T-helper 1 cell treated with Interleukin-12 subunit alpha and Interleukin-12 subunit beta and Interleukin-4 antibody, amounts not matched to agents 30 ng/mL and 1 ng/mL, for 36 hours (primary cell): ENCODE data around the gene WSB1. TPM values are rescaled to one million over a fixed set of nuclear protein-coding genes. Genes with fewer than 3 reads are reported as not detected.
"Not testable (repeated sequence)": the region's sequence is repeated elsewhere in the genome, so short reads cannot be mapped to it uniquely, and the experiment has no call there.

Source experiments
- intact Hi-C: fragments of 100-400 bp; cut with micrococcal nuclease; formaldehyde crosslinking; loops from one replicate; pipeline ENCODE4 v1.15.1; 2024
- total RNA-seq: library from RNA; stranded (reverse); gene quantifications from 2 replicates; pipeline ENCODE4 v1.2.3, GENCODE V29; 2022

The WSB1 gene
- total RNA-seq, 1 donor from 2014 or later: 75.9 TPM

DNA sequence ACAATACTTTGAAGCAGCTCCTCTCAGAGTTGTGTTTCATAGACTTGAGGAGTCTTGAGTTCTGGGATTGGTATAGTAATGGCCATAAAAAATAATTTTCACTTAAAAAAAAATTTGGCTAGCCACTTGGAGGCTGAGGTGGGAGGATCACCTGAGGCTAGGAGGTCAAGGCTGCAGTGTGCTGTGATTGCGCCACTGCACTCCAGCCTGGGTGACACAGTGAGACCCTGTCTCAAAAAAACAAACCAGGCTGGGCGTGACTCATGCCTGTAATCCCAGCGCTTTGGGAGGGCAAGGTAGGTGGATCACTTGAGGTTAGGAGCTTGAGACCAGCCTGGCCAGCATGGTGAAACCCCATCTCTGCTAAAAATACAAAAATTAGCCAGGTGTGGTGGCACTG, 14.8 kb upstream of the WSB1 start:
- intact Hi-C loops: not testable (repeated sequence)

DNA sequence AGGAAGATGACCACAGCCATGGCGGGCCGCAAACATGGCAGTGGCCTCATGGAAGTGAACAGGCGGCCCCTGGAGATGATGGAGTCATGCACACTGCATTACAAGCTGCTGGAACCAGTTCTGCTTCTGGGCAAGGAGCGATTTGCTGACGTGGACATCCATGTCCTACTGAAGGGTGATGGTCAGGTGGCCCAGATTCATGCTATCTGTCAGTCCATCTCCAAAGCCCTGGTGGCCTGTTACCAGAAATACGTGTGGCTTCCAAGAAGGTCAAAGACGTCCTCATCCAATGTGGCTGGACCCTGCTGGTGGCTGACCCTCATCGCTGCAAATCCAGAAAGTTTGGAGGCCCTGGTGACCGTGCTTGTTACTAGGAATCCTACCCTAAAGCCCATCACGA, 13.4 kb upstream of the WSB1 start:
- intact Hi-C loops: no loop called here

DNA sequence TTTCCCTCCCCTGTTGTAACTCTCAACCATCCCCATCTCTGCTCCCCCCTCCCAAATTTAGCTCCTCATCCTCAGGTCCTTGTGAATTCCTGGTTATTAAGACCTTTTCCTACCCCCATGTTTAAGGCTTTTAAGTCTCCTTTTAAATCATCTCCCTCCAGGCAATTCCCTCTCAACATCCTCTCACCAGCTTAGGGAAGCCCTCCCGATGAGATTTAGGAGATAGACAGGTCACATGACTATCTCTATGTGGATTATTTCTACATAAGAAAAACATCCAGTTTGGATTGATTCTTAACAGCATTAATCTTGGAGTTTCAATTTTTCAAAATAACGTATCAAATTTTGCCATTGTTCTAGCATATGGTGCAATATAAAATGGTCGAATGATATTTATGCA, 12.5 kb upstream of the WSB1 start:
- intact Hi-C loops: no loop called here

DNA sequence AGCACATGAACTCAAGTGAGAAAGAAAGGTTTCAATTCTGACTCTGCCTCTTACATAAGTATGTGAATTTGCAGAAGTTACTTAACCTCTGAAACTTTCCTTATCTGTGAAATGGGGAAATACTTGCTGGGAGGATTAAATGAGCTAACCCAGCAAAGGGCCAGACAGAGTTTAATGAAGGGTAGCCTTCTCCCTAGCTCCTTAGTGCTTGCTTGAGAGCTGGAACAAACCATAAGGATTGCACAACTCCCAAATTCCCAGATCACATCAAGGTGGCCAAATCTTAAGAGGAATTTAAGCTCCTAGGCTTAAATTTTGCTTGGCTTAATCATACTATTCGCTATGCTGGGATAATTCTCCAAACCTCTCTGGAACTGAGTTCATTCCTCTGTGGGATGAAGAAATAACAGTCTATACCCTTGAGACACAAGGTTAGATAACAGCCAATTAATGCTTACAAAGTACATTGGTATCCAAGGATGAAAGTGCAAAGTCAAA, 11.8 kb upstream of the WSB1 start:
- intact Hi-C loops: no loop called here

DNA sequence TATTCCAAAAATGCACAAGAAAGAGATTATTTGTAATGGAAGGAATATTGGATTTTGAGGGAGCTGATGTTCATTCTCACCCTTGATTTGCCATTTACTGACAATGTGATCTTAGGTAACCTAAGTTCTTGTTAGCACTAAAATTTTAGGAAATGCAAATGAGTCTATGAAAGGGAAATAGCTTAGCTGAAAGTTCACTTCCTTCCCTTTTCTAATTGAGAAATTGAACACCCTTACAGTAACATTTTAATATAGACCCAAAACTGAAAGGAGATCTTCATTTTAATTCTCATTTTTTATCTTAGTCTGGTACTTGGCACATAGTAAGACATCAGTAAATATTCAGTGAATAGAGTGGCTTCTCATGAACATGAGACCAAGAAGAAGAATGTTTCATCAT, 10.9 kb upstream of the WSB1 start:
- intact Hi-C loops: no loop called here

DNA sequence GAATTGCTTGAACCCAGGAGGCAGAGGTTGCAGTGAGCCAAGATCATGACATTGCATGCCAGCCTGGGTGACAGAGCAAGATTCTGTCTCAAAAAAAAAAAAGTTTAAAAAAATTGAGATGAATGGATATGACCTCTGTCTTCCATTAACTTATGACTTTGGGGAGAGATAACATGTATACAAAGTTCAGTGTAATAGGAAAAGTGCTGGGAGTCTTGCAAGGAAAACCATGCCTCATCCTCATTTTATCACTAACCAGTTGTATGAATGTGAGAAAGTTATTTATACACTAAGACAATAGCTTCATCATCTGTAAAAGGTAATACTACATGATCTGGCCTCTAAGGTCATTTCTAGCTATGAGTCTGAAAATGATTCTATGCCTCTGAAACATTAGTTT, 10.2 kb upstream of the WSB1 start:
- intact Hi-C loops: no loop called here

DNA sequence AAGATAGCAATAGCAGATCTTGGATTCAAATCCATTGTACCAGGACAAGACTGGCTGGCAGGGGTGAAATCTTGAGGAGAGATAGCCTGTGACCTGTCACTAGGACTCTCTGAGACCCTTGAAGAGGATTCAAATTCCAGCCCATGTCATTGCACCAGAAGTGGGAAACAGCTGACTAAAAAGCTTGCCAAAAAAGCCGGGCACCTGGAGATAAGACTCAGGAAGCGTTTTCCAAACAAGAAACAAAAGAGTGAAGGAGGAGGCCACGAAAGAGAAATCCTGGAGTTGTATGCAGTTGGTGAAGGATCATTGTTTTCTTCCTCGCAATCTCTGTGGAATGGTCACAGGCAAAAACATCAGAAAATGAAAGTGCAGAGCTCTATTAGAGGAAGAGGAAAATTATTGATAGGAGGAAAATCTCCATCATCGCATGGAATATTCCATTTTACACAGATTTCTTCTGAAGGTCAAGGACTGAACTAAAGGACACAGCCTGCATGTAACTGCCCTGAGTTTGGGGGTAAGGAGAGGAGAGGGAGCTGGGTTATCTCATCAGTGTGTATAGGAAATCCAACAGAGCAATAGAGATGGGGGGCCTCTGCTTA, 9.0 kb upstream of the WSB1 start:
- intact Hi-C loops: no loop called here

DNA sequence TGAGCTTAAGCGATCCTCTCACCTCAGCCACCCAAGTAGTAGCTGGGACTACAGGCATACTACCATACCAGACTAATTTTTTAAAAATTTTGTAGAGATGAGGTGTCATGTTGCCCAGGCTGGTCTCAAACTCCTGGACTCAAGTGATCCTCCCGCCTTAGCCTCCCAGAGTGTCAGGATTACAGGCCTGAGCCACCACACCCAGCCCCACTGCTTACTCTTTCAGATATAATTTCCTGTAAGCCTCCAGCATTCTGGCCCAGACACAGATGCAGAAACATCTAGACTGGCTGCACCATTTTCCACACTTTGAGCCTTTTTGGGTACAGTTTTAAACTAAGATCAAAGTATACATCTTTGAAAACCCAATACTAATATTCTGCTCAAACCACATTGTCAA, 8.4 kb upstream of the WSB1 start:
- intact Hi-C loops: no loop called here

DNA sequence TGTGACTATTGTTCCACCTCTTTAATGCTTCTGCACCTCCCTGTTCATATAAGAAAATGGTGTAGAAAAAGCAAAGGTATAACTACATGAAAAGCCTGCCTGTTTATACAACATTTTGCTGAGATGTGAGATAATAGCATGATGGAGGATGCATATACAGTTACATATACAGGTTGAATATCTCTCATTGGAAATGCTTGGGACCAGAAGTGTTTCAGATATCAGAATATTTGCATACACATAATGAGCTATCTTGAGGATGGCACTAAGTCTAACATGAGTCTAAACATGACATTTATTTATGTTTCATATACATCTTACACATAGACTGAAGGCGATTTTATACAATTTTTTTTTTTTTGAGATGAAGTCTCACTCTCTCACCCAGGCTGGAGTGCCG, 5.7 kb upstream of the WSB1 start:
- intact Hi-C loops: no loop called here

DNA sequence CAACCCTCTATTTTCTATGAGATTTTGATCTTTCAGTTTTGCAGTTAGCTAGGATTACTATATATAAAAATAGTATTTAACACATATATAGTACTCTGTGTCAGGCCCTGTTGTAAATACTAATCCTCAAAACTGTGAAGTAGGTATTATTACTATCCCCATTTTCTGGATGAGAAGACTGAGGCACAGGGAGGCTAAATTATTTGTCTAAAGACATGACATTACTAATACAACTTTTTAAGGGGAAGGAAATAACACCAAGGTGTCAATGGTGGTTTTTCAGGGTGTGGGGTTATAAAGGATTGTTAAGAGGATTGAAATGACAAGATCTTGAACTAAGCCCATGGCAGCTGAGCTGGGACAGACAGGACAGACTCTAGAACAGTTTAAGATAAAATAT, 4.1 kb upstream of the WSB1 start:
- intact Hi-C loops: loop anchor here (5.0 to 10.0 kb wide), 3 partner anchors 517 to 1045 kb away; partner anchors contain the start of genes IFT20, LYRM9 and TNFAIP1

DNA sequence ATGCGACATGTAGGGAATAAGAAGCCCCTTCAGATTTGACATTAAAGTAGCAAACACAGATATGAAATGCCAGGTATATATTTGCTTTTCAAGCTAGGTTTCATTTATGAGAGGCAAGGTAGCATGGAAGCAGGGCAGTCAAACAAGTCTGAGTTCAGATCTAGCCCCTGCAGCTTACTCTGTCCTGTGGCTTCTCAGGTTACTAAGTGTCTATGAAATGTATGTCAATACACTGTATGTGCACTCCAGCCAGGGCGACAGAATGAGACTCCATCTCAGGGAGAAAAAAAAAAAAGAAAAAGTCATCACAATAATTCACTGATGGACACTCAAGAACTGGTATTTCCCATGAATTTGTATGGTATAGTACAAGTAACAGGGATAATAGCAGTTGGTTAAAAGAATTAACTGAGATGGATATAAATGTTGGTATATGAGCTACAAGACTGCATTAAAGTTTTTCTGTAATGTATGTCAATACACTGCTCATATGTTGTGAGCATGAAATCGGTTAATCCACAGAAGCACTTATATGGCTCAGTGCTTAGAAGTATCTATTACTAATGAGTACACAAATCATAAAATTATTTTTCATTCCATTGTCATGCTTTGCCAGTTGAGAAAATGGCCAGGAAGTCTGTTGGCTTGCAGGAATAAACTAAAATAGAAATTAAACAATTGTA, 2.9 kb upstream of the WSB1 start:
- intact Hi-C loops: loop anchor here (5.0 to 10.0 kb wide), 3 partner anchors 516 to 1044 kb away; partner anchors contain the start of genes IFT20, LYRM9 and TNFAIP1

DNA sequence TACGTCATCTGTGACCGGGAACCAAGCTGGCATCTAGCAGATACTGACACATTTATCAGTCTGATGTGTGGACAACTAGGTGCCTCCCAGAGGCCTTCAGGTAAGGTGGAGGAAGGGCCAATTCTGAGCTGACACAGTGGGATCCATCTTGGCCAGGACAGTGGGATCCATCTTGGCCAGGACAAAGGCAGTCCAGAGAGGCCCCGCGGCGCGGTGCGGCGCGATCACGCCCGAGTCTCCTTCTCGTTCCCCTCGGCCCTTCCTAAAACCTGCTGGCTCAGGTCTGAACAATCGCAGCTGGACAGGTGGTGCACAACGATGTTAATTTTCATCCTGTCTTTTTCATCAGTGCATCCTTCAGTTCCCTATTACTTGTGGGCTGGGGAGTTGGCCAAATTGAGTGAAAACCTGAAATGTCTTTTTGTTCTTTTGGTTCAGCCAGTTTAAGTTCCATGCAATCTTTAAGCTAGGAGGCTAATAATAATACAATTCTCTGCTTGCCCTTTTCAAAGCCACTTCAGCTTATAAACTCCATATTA, 486 bp upstream of the WSB1 start:
- intact Hi-C loops: loop anchor here (5.0 to 10.0 kb wide), 3 partner anchors 514 to 1041 kb away; partner anchors contain the start of genes IFT20, LYRM9 and TNFAIP1

DNA sequence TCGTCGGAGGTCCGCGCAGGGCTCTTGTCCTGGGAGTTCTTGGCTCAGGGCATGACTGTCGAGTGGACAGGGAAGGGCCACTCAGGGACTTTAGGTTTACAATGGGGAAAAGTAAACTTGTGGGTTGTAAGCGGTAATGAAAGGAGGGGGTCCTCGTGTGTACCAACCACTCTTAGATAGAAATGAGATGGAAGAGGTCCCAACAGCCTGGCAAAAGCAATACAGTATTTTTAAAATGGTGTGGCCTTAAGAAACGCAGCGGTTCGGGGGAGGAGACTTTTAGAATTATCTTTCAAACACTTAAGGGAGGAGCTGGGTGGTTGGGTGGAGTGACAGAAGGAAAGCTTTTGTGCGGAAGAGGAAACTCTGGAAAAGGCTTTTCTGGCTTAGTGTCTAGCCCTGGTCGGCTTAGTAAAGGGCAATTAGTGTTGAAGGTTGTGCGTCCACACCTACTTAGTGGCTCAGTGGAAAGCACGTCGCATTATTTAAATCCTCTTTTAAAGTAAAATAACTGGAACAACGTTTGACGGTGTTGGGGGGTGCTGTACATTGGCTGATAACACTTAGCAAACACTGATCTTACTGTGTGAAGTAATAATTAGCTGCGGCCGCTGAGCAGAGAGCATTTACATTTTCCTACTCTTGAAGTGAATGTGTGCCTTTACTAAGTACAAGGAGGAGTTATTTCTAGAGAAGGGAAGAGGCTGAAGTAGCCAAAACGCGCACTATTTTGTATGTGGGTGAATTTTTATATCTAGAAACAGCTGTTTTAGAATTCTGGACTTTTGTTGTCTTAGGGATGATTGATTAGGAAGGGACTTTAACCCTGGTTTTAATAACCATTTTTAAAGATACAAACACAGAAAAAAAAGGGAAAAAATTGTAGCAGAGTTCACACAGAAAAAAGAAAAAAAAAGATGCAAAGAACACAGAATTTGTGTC, 1.0 kb downstream of the WSB1 start:
- intact Hi-C loops: loop anchor here (1.0 to 10.0 kb wide), 12 partner anchors 37 to 1040 kb away; partner anchors contain the start of genes IFT20, KSR1, LGALS9 and LYRM9

DNA sequence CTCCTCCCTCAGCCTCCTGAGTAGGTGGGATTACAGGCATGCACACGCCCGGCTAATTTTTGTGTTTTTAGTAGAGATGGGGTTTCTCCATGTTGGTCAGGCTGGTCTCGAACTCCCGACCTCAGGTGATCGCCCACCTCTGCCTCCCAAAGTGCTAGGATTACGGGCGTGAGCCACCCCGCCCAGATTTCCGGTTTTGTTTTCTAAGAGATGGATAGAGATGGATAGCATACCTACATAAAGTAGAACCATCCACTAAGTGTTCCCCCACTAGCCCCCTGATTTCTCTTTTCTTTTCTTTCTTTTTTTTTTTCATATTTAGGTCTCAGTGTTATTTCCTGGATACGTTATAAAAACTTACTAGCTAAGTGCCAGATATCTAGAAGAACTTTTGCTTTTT, 2.0 kb downstream of the WSB1 start:
- intact Hi-C loops: loop anchor here (1.0 to 10.0 kb wide), 5 partner anchors 161 to 1039 kb away; partner anchors contain the start of genes IFT20, KSR1, LGALS9 and TNFAIP1

DNA sequence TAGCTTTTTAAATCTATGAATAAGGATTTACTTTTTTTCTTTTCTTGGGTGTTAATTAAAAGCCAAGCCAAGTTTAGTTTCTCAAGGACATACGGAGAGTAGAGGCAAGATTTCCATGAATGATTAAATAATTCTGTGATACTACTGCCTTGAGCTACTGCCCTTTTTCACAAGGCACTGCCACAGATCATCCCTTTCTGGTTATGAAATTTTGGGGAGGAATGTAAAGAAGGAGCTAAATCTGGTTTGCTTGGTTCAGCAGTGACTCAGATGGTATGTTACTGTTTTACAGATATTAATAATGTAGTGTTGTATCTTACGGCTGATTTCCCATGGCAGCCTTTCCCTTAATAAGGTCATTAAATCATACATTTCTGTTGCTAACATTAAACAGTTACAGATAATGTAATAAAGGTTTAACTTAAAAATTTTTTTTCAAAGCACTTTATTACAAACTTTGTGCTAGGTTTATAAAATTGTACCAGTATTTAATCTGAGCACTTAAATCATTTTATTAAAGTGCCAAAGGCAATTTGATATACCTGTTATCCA, 2.6 kb downstream of the WSB1 start:
- intact Hi-C loops: loop anchor here (5.0 to 10.0 kb wide), 2 partner anchors 336 to 1038 kb away; partner anchors contain the start of genes IFT20, LGALS9 and TNFAIP1

DNA sequence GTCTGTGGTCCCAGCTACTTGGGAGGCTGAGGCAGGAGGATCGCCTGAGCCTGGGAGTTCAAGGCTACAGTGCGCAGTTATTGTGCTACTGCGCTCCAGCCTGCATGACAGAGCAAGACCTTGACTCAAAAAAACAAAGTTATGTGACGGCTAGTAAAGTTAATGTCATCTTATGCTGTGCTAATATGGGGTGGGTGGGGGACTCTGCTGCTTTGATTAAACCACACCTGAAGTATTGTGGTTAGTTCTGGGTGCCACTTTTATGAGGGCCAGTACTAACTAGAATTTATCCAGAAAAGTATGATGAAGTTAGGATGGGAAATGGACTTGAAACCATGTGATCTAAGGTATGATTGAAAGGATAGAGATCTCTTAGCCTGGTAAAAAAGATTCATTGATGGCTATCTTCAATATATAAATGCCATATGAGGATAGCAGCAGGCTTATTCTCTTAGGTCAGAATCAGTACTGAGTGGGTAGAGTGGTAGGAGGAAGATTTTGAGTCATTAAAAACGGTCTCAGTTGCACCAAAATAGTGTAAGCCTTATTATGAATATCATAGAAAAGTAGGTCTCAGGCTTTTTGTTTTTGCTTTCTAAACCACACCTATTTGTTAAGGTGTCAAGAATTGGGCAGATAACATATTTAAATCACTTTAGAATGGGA, 5.6 kb downstream of the WSB1 start:
- intact Hi-C loops: loop anchor here (5.0 to 10.0 kb wide), 2 partner anchors 333 to 1035 kb away; partner anchors contain the start of genes IFT20, LGALS9 and TNFAIP1

DNA sequence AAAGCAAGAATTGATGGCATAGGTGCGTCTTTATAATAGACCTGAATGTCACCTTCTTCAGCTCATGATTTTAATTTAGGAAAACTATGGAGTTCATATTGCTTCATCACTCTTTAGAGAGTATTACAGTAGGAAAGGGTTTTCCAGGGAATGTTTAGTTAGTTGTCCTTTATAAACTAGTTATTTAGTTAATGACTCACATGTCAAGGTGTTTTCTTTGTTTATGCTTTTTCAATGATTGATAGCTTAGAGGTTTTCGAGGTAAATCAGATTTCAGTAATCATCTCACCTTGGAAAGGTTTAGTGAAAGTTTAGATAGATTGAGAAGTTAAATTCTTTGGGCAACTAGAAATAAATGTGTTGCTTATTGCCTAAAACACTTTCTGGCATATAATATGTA, 9.8 kb downstream of the WSB1 start:
- intact Hi-C loops: no loop called here

DNA sequence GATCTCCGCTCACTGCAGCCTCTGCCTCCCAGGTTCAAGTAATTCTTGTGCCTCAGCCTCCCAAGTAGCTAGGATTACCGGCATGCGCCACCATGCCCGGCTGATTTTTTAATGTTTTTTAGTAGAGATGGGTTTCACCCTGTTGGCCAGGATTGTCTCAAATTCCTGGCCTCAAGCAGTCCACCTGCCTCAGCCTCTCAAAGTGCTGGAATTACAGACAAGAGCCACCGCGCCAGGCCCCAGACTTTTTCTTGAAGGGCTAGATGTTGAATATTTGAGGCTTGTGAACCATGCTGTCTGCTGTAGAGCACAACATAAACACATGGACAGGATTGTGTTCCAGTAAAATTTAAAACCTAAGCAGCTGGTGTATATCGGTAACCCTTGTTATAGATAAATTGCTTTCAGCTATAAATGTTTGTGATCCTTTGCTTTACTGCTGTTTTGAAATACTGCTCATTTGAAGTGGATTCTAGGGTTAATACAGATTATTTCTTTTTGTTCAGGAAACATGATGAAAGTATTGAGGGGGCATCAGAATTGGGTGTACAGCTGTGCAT, 12.4 kb downstream of the WSB1 start:
- intact Hi-C loops: no loop called here

DNA sequence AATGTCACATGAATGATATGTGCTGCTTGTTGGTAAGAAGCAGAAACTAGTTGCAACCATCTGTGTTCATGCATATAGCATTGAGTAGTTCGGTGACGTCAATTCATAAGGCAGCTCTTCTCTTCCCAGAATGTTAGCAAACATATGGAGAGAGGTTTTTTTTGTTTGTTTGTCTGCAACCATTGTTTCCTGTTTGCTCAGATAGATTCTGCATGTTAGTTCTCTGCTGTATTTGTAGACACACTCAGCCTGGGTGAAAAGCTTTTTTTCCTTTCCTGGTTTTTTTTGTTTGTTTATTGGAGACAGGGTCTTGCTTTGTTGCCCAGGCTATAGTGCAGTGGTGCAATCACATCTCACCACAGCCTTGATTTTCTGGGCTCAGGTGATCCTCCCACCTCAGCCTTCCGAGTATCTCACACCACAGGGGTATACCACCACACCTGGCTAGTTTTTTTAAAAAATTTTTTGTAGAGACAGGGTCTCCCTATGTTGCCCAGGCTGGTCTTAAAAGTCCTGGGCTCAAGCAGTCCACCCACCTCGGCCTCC, 16.7 kb downstream of the WSB1 start:
- intact Hi-C loops: no loop called here

DNA sequence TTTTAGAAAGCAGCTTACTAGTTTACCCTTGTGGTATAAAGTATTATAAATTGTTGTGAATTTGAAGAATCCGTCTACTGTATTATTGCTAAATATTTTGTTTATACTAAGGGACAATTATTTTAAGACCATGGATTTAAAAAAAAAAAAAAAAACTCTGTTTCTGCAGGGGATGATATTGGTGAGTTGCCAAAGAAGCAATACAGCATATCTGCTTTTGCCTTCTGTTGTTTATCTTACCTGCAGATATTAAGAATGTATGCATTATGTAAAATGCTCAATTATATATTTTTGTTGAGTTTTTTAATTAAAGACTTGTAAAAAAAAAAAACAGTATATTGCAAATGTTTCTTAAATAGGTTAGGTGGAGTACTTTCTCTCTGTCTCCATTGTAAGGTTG, 19.4 kb downstream of the WSB1 start:
- intact Hi-C loops: no loop called here
